Measurements from ENCODE around the gene GRAMD4.

GRAMD4 gene

GRCh38 chr22:46695346-46696228 is 75.4 kb downstream of the GRAMD4 start:
- TF ChIP-seq CTCF (IDR thresholded peaks at IDR 0.05; ENCODE audit: low read depth, low read length) = no peak
- DNase-seq (ENCODE audit: extremely low read depth, low read depth) = no peak

DNA sequence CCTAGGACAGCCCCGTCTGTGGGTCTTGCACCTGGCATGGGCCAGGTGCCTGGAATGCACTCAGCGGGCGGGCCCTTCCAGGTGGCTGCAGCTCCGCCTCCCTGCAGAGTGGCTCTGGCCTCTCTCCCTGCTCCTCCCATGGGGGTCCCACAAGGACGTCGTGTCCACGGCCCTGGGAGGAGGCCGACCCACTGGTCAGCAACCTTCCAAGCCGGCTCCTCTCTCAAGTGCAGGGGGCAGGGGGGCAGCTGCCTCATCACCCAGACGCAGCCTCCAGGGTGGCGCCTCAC is 76.0 kb downstream of the GRAMD4 start:
- TF ChIP-seq CTCF (IDR thresholded peaks at IDR 0.05; ENCODE audit: low read depth, low read length) = no peak
- no peak for DNase-seq (ENCODE audit: extremely low read depth, low read depth)

GRCh38 chr22:46696614-46697013 is 76.4 kb downstream of the GRAMD4 start:
- no peak for DNase-seq (ENCODE audit: extremely low read depth, low read depth)
- no peak for TF ChIP-seq CTCF (IDR thresholded peaks at IDR 0.05; ENCODE audit: low read depth, low read length)

GRCh38 chr22:46697811-46698515 is 77.8 kb downstream of the GRAMD4 start:
- TF ChIP-seq CTCF (IDR thresholded peaks at IDR 0.05; ENCODE audit: low read depth, low read length) = no peak
- no peak for DNase-seq (ENCODE audit: extremely low read depth, low read depth)

DNA sequence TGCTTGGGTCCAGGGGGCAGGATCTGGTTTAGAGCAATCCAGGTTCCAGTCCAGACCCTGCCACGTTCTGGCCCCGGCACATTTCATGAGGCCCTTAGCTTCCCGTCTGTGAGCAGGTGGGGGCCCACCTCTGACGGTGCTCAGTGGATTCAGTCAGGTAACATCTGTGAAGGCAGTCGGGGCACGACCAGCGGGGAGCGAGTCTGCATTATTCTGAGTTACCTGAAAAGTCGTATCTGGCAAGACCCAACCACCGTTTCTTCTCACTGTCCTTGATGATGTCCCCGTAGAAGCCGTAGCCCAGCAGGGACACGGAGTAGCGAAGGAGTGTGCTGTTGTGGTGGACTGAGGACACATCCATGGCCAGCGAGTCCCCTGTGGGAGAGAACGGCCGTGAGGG is 78.9 kb downstream of the GRAMD4 start:
- no peak for DNase-seq (ENCODE audit: extremely low read depth, low read depth)
- no peak for TF ChIP-seq CTCF (IDR thresholded peaks at IDR 0.05; ENCODE audit: low read depth, low read length)

- TF ChIP-seq CTCF (IDR thresholded peaks at IDR 0.05; ENCODE audit: low read depth, low read length) = no peak
- DNase-seq (ENCODE audit: extremely low read depth, low read depth) = no peak
These were observed 81.1 kb downstream of the GRAMD4 start for GRCh38 chr22:46701262-46701661.
